ENCODE results near the gene ANGPT4. TPM values are rescaled to one million over a fixed set of nuclear protein-coding genes. Genes with fewer than 3 reads are reported as not detected.

The ANGPT4 gene
- total RNA-seq, 1 donor from 2014 or later: not detected

GRCh38 chr20:848193-848592, 67.9 kb downstream of the ANGPT4 start:
- POLR2A ChIA-PET: no interaction called here

DNA sequence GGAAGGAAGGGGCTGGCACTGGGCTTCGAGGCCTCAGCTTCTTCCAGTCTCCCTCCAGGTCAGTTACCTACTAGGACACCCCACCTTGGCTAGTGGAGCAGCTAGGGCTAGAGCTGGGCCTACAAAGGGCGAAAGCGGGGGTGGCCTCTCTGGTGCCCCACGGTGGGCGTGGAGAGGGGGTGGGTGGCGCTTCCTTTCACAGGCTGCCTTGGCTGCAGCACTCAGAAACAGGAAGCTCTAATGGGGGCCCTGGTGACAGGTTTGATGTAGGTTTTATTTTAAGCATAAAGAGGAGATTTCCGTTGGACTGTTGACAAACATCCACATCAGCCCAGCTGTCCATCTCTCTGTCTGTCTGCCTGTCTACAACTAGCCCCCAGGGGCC, 69.2 kb downstream of the ANGPT4 start:
- peak overlapping the region; percentile 73 for H3K4me3 Mint-ChIP-seq
- ATAC-seq (ENCODE audit: low read depth): peak; percentile 51
- TF ChIP-seq CTCF (IDR thresholded peaks at IDR 0.05): no peak
- peak overlapping the region; percentile 90 for H3K27ac Mint-ChIP-seq
- H3K36me3 Mint-ChIP-seq (ENCODE audit: low read depth): peaks cover 2% of the 10 kb centered on the region
- no peaks in the 10 kb centered on the region for H3K27me3 Mint-ChIP-seq
- H3K9me3 Mint-ChIP-seq: no peaks in the 10 kb centered on the region
- DNase-seq: peak; percentile 42
- peaks cover 46% of the 10 kb centered on the region for H3K4me1 Mint-ChIP-seq
- intact Hi-C loops (cut with micrococcal nuclease): loop anchor here (5.0 to 10.0 kb wide), 2 partner anchors 45 to 548 kb away; partner anchors contain the start of gene FKBP1A
- POLR2A ChIA-PET: interaction anchor here (7.1 kb wide), 1 partner anchor 14 kb away, joined by 50 read pairs; the partner anchor contains the start of gene FAM110A
- CTCF ChIA-PET: interaction anchor here (1.0 to 1.4 kb wide), 3 partner anchors 9 to 109 kb away, joined by 3 to 5 read pairs (median 3); no protein-coding TSS in a partner anchor

More at GRCh38 chr20:848193-848592, 67.9 kb downstream of the ANGPT4 start:
- H3K27ac Mint-ChIP-seq: no peak overlapping the region
- TF ChIP-seq CTCF (IDR thresholded peaks at IDR 0.05): no peak
- H3K27me3 Mint-ChIP-seq: no peaks in the 10 kb centered on the region
- H3K9me3 Mint-ChIP-seq: no peaks in the 10 kb centered on the region
- CTCF ChIA-PET: no interaction called here
- H3K4me3 Mint-ChIP-seq: no peak overlapping the region
- intact Hi-C loops (cut with micrococcal nuclease): loop anchor here (5.0 to 10.0 kb wide), 2 partner anchors 44 to 547 kb away; partner anchors contain the start of gene FKBP1A
- DNase-seq: no peak
- H3K4me1 Mint-ChIP-seq: peaks cover 40% of the 10 kb centered on the region
- ATAC-seq (ENCODE audit: low read depth): no peak
- H3K36me3 Mint-ChIP-seq (ENCODE audit: low read depth): peaks cover 5% of the 10 kb centered on the region

GRCh38 chr20:845941-846893, 69.9 kb downstream of the ANGPT4 start:
- no peaks in the 10 kb centered on the region for H3K9me3 Mint-ChIP-seq
- H3K27me3 Mint-ChIP-seq: no peaks in the 10 kb centered on the region
- DNase-seq (no peak), ATAC-seq (ENCODE audit: low read depth) (no peak)
- CTCF ChIA-PET: interaction anchor here (1.0 to 1.4 kb wide), 3 partner anchors 8 to 110 kb away, joined by 3 to 5 read pairs (median 3); no protein-coding TSS in a partner anchor
- POLR2A ChIA-PET: interaction anchor here (7.1 kb wide), 1 partner anchor 13 kb away, joined by 50 read pairs; the partner anchor contains the start of gene FAM110A
- intact Hi-C loops (cut with micrococcal nuclease): loop anchor here (5.0 to 10.0 kb wide), 2 partner anchors 46 to 549 kb away; partner anchors contain the start of gene FKBP1A
- no peak for TF ChIP-seq CTCF (IDR thresholded peaks at IDR 0.05)
- peaks cover 50% of the 10 kb centered on the region for H3K4me1 Mint-ChIP-seq
- H3K27ac Mint-ChIP-seq: peak overlapping the region; percentile 90
- peak overlapping the region; percentile 73 for H3K4me3 Mint-ChIP-seq
- peaks cover 2% of the 10 kb centered on the region for H3K36me3 Mint-ChIP-seq (ENCODE audit: low read depth)

DNA sequence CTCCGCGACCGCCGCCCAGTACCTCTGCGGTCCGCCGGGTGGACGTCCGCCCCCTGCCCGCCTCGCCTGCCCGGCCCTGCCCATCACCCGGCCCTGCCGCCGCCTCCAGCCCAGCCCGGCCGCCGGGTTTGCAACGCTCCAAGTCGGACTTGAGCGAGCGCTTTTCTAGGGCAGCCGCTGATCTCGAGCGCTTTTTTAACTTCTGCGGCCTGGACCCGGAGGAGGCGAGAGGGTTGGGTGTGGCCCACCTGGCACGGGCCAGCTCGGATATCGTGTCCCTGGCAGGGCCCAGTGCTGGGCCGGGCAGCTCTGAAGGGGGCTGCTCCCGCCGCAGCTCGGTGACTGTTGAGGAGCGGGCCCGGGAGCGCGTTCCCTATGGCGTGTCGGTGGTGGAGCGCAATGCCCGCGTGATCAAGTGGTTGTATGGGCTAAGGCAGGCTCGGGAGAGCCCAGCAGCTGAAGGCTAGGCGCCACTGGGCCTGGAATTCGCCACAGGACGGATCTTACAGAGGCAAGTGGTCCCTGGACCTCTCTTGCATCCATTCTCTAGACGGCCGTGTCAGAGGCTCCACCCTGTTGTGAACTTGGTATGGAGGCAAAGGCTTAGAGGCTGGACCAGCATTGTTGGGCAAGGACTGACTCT, 70.8 kb downstream of the ANGPT4 start:
- TF ChIP-seq CTCF (IDR thresholded peaks at IDR 0.05): no peak
- DNase-seq (peak; percentile 21), ATAC-seq (ENCODE audit: low read depth) (no peak)
- Mint-ChIP-seq H3K4me1 (peaks cover 55% of the 10 kb centered on the region), H3K9me3 (no peaks in the 10 kb centered on the region), H3K27me3 (no peaks in the 10 kb centered on the region), H3K27ac (peak overlapping the region; percentile 90), H3K4me3 (peak overlapping the region; percentile 73), H3K36me3 (ENCODE audit: low read depth) (no peaks in the 10 kb centered on the region)
- ChIA-PET CTCF (no interaction called here), POLR2A (interaction anchor here (7.1 kb wide), 1 partner anchor 12 kb away, joined by 50 read pairs; the partner anchor contains the start of gene FAM110A)
- intact Hi-C loops (cut with micrococcal nuclease): loop anchor here (5.0 to 10.0 kb wide), 2 partner anchors 47 to 549 kb away; partner anchors contain the start of gene FKBP1A
